ENCODE measurements around the gene PAXX. TPM values are rescaled to one million over a fixed set of nuclear protein-coding genes. Genes with fewer than 3 reads are reported as not detected.

PAXX gene
- total and polyA plus RNA-seq, 2 experiments from 2014 or later, result 102 to 130 TPM

GRCh38 chr9:136965771-136966484 lies 26.3 kb upstream of the PAXX start:
- DNase-seq (ENCODE audit: low read depth in 1 of 2, low spot score in 1 of 2), result no peak
- Histone ChIP-seq H3K36me3 (no peaks in the 10 kb centered on the region), H3K4me1 (ENCODE audit: low read depth) (peaks cover 4% of the 10 kb centered on the region), H3K9me3 (ENCODE audit: low read depth) (no peaks in the 10 kb centered on the region), H3K27ac (no peak overlapping the region), H3K4me3 (no peak overlapping the region), H3K27me3 (no peaks in the 10 kb centered on the region)
- no peak for TF ChIP-seq CTCF (IDR thresholded peaks at IDR 0.05; ENCODE audit: low read depth, low read length)

DNA sequence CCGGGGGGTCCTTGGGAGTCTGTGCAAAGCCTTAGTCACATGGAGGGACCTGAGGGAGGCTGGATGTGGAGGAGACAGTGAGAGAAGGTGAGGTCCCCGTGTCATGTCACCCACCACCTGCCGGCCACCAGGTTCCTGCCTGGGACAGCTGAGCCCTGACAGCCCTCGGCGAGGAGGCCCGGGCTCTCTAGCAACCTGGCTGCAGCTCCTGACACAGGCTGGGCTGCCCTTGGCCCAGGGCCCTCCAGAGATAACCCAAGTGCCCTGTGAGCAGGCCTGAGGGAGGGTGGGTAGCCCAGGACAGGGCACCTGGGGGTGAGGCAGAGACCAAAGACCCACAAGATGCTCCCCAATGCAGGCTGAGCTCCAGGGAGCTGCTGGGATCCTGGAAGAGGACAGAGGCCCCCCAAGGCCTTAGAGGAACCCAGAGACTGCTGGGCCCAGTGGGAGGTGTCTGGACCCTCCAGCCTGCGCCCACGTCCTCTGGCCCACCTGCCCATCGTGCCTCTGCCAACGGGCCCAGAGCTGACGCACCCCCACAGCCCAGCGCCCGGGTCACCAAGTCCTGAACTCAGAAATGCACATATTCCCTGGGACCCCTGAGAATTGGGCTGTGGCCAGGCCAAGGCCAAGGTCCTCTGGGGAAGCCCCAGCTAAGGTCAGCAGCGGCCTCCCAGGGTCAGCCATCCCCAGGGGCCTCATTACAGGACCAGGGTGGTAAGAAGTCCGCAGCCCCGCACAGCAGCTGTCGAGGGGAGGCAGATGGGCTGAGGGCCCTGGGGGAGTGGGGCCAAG lies 23.7 kb upstream of the PAXX start:
- Histone ChIP-seq H3K27me3 (no peaks in the 10 kb centered on the region), H3K36me3 (no peaks in the 10 kb centered on the region), H3K4me3 (no peak overlapping the region), H3K27ac (no peak overlapping the region), H3K4me1 (ENCODE audit: low read depth) (peaks cover 4% of the 10 kb centered on the region), H3K9me3 (ENCODE audit: low read depth) (no peaks in the 10 kb centered on the region)
- no peak for DNase-seq (ENCODE audit: low read depth in 1 of 2, low spot score in 1 of 2)
- TF ChIP-seq CTCF (IDR thresholded peaks at IDR 0.05; ENCODE audit: low read depth, low read length), result no peak

DNA sequence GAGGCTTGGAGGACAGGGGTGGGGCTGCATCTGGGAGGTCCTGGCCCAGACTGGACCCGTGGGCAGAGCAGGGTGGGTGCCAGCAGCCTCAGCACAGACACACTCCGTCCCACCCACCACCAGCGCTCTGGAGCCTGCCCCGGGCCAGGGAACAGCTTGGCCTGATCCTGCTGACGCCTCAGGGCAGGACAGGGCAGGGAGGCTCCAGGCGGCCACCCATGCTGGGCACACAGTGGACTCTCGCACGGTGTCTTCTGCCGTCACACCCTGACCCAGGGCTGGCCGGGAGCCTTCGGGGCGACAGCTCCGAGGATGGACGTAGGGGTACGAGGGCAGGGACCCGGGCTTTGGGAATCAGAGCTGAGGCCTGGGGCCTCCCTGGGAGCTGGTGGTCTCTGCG lies 23.1 kb upstream of the PAXX start:
- no peak overlapping the region for H3K27ac ChIP-seq
- H3K4me1 ChIP-seq (ENCODE audit: low read depth), result peaks cover 4% of the 10 kb centered on the region
- H3K36me3 ChIP-seq, result no peaks in the 10 kb centered on the region
- TF ChIP-seq CTCF (IDR thresholded peaks at IDR 0.05; ENCODE audit: low read depth, low read length), result no peak
- no peaks in the 10 kb centered on the region for H3K9me3 ChIP-seq (ENCODE audit: low read depth)
- H3K4me3 ChIP-seq, result no peak overlapping the region
- no peak for DNase-seq (ENCODE audit: low read depth in 1 of 2, low spot score in 1 of 2)
- H3K27me3 ChIP-seq, result no peaks in the 10 kb centered on the region

DNA sequence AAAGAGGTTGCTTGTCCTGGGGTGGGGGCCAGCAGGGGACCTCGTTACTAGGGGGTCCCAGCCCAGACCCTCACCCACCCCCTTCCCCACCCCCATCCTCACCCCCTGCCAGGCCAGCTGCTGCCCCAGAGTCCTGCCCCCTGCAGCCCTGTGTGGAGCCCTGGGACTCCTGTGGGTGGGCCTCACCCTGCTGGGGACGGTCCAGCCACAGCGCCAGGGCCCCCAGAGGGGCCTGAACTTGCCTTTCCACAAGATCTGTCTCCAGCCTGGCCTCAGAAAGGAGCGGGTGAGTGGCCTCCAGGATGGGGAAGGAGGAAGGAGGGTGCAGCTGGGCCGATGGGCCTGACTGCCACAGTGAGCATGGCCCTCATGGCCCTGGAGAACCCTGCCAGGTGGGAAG lies 22.4 kb upstream of the PAXX start:
- no peak for TF ChIP-seq CTCF (IDR thresholded peaks at IDR 0.05; ENCODE audit: low read depth, low read length)
- H3K27ac ChIP-seq, result no peak overlapping the region
- no peaks in the 10 kb centered on the region for H3K9me3 ChIP-seq (ENCODE audit: low read depth)
- H3K27me3 ChIP-seq, result no peaks in the 10 kb centered on the region
- no peak for DNase-seq (ENCODE audit: low read depth in 1 of 2, low spot score in 1 of 2)
- H3K4me3 ChIP-seq, result no peak overlapping the region
- peaks cover 4% of the 10 kb centered on the region for H3K4me1 ChIP-seq (ENCODE audit: low read depth)
- H3K36me3 ChIP-seq, result no peaks in the 10 kb centered on the region

- Histone ChIP-seq H3K27ac (no peak overlapping the region), H3K9me3 (ENCODE audit: low read depth) (no peaks in the 10 kb centered on the region), H3K4me1 (ENCODE audit: low read depth) (peaks cover 4% of the 10 kb centered on the region), H3K4me3 (no peak overlapping the region), H3K27me3 (no peaks in the 10 kb centered on the region), H3K36me3 (no peaks in the 10 kb centered on the region)
- no peak for DNase-seq (ENCODE audit: low read depth in 1 of 2, low spot score in 1 of 2)
- TF ChIP-seq CTCF (IDR thresholded peaks at IDR 0.05; ENCODE audit: low read depth, low read length), result no peak
Measured at GRCh38 chr9:136970361-136970760, 21.9 kb upstream of the PAXX start.

Measured in cardiac muscle cell (in vitro differentiated cells and primary cell).